Measurements from ENCODE around the gene TAF6L. TPM values are rescaled to one million over a fixed set of nuclear protein-coding genes. Genes with fewer than 3 reads are reported as not detected.
"Not testable (repeated sequence)": the region's sequence is repeated elsewhere in the genome, so short reads cannot be mapped to it uniquely, and the experiment has no call there.

The TAF6L gene
- total RNA-seq, 2 donors from 2014 or later, result 5.8 to 9.5 TPM

DNA sequence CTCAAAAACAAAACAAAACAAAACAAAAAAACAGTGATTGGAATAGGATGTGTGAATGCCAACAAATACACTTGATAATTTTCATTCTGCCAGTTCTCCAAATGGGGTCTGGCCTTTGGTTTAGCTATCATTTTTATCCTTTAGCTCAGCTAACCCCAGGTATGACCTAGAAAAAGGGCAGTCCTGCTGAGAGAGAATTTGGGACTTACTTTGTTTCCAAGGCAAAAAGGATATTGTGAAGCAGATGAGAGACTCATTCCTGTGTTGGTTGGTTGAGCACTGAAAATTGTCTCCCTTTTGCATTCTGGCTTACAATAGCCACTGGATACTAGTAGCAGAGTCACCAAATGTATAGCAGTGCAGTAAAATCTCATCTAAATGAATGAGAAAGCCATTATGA lies 34.0 kb upstream of the TAF6L start:
- H3K27me3 ChIP-seq, result no peaks in the 10 kb centered on the region
- peaks cover 61% of the 10 kb centered on the region for H3K36me3 ChIP-seq
- DNase-seq (ENCODE audit: low spot score), result no peak
- H3K4me1 ChIP-seq, result no peaks in the 10 kb centered on the region
- TF ChIP-seq CTCF (IDR thresholded peaks at IDR 0.05), result no peak
- no peak overlapping the region for H3K4me3 ChIP-seq
- H3K9me3 ChIP-seq, result no peaks in the 10 kb centered on the region
- H3K27ac ChIP-seq, result no peak overlapping the region

GRCh38 chr11:62747475-62748160 lies 23.6 kb upstream of the TAF6L start:
- peaks cover 3% of the 10 kb centered on the region for H3K36me3 ChIP-seq
- no peak overlapping the region for H3K4me3 ChIP-seq
- DNase-seq (ENCODE audit: low spot score), result no peak
- H3K9me3 ChIP-seq, result no peaks in the 10 kb centered on the region
- H3K27ac ChIP-seq, result no peak overlapping the region
- no peak for TF ChIP-seq CTCF (IDR thresholded peaks at IDR 0.05)
- H3K4me1 ChIP-seq, result peaks cover 0 to 12% of the 10 kb centered on the region in 2 donors
- no peaks in the 10 kb centered on the region for H3K27me3 ChIP-seq

DNA sequence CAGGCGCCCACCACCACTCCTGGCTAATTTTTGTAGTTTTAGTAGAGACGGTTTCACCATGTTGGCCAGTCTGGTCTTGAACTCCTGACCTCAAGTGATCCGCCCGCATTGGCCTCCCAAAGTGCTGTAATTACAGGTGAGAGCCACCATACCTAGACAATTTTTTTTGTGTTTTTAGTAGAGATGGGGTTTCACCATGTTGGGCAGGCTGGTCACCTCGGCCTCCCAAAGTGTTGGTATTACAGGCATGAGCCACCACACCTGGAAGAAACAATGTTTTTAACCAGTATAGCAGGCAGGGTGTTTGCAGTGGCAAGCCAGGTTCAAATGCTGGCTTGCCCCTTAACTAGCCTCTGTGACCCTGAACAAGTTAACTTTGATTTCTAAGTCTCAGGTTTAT lies 21.3 kb upstream of the TAF6L start:
- H3K4me1 ChIP-seq, result peaks cover 0 to 27% of the 10 kb centered on the region in 2 donors
- H3K36me3 ChIP-seq; H3K27ac ChIP-seq; H3K9me3 ChIP-seq; H3K4me3 ChIP-seq; DNase-seq (ENCODE audit: low spot score); H3K27me3 ChIP-seq: not testable (repeated sequence)

DNA sequence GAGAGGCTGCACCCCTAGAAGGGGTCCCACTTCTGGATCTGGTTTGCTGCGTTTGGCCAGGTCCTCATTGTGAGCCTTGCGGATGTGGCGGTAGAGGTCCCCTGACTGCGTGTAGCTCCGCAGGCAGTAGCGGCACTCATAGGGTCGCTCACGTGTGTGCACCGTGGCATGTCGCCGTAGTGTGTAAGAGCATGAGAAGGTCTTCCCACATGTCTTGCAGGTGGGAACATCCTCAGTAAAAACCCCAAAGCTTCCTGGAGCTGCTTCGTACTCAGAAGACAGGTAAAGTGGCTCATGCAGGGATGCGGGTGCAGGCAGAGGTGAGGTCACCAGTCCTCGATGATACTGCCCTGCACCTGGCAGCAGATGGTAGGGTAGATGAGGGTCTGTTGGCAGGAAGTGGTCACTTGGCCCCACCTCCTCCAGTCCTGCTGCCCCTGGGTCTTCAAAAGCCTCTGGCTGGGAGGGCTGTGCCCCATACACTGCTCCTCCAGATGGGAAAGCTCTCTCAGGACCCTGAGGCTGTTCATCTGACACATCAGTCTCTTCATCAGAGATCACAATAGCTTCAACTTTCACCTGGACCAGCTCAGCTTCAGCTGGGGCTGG lies 18.9 kb upstream of the TAF6L start:
- Histone ChIP-seq H3K36me3 (peaks cover 5% of the 10 kb centered on the region), H3K27ac (no peak overlapping the region), H3K4me3 (no peak overlapping the region), H3K9me3 (no peaks in the 10 kb centered on the region), H3K27me3 (no peaks in the 10 kb centered on the region), H3K4me1 (peaks cover 0 to 27% of the 10 kb centered on the region in 2 donors)
- no peak for DNase-seq (ENCODE audit: low spot score)
- no peak for TF ChIP-seq CTCF (IDR thresholded peaks at IDR 0.05)

GRCh38 chr11:62752994-62753735 lies 18.0 kb upstream of the TAF6L start:
- peaks cover 5% of the 10 kb centered on the region for H3K36me3 ChIP-seq
- H3K4me3 ChIP-seq, result peak overlapping the region; percentile 64 to 68
- peaks cover 0 to 27% of the 10 kb centered on the region in 2 donors for H3K4me1 ChIP-seq
- H3K27me3 ChIP-seq, result no peaks in the 10 kb centered on the region
- TF ChIP-seq CTCF (IDR thresholded peaks at IDR 0.05), result no peak
- no peak for DNase-seq (ENCODE audit: low spot score)
- H3K9me3 ChIP-seq, result no peaks in the 10 kb centered on the region
- H3K27ac ChIP-seq, result peak overlapping the region; percentile 89 to 94

Data from right atrium auricular region (tissue), 2 donors.